A172 (cell line): Measurements from ENCODE around the gene DIAPH3. TPM values are rescaled to one million over a fixed set of nuclear protein-coding genes. Genes with fewer than 3 reads are reported as not detected.
"Not testable (repeated sequence)": the region's sequence is repeated elsewhere in the genome, so short reads cannot be mapped to it uniquely, and the experiment has no call there.

ENCODE experiments used
- DNase-seq: peaks from one replicate; pipeline ENCODE4 v3.0.0-alpha.2; 2015; ENCODE audit warnings: low spot score
- total RNA-seq: library from RNA; depleted of rRNA; stranded (reverse); fragments of >200 nt; shearing (Covaris generic); gene quantifications from 2 replicates; pipeline ENCODE4 v1.2.3, GENCODE V29; 2014

DIAPH3 gene
- total RNA-seq, 1 experiment from 2014 or later: 27.1 TPM

- no peak for DNase-seq
These were observed 69.2 kb downstream of the DIAPH3 start for GRCh38 chr13:60094385-60095088.

GRCh38 chr13:60093425-60094019 is 70.2 kb downstream of the DIAPH3 start:
- DNase-seq: no peak

- no peak for DNase-seq
These were observed 72.2 kb downstream of the DIAPH3 start for GRCh38 chr13:60091573-60091972.

GRCh38 chr13:60090574-60090973 is 73.2 kb downstream of the DIAPH3 start:
- no peak for DNase-seq

- DNase-seq: not testable (repeated sequence)
These were observed 79.9 kb downstream of the DIAPH3 start for GRCh38 chr13:60083780-60084179.

- DNase-seq: no peak
These were observed 82.9 kb downstream of the DIAPH3 start for GRCh38 chr13:60080850-60081249.

- DNase-seq: no peak
These were observed 85.5 kb downstream of the DIAPH3 start for GRCh38 chr13:60078226-60078625.

- DNase-seq: no peak
These were observed 87.9 kb downstream of the DIAPH3 start for GRCh38 chr13:60075850-60076249.

- no peak for DNase-seq
These were observed 89.3 kb downstream of the DIAPH3 start for GRCh38 chr13:60074397-60074796.

GRCh38 chr13:60066226-60066625 is 97.5 kb downstream of the DIAPH3 start:
- DNase-seq: no peak

GRCh38 chr13:60062502-60062901 is 101.2 kb downstream of the DIAPH3 start:
- DNase-seq: no peak

GRCh38 chr13:60061737-60062136 is 102.0 kb downstream of the DIAPH3 start:
- DNase-seq: no peak

GRCh38 chr13:60051754-60052285 is 111.9 kb downstream of the DIAPH3 start:
- DNase-seq: no peak

GRCh38 chr13:60048353-60048752 is 115.4 kb downstream of the DIAPH3 start:
- DNase-seq: not testable (repeated sequence)

GRCh38 chr13:60047918-60048317 is 115.8 kb downstream of the DIAPH3 start:
- DNase-seq: no peak

GRCh38 chr13:60044321-60044720 is 119.4 kb downstream of the DIAPH3 start:
- no peak for DNase-seq

- DNase-seq: no peak
These were observed 120.5 kb downstream of the DIAPH3 start for GRCh38 chr13:60043262-60043661.

- DNase-seq: not testable (repeated sequence)
These were observed 123.1 kb downstream of the DIAPH3 start for GRCh38 chr13:60040668-60041067.

- DNase-seq: no peak
These were observed 127.9 kb downstream of the DIAPH3 start for GRCh38 chr13:60035874-60036273.

- DNase-seq: no peak
These were observed 130.9 kb downstream of the DIAPH3 start for GRCh38 chr13:60032851-60033250.

- no peak for DNase-seq
These were observed 135.7 kb downstream of the DIAPH3 start for GRCh38 chr13:60028021-60028420.

GRCh38 chr13:60026286-60026685 is 137.4 kb downstream of the DIAPH3 start:
- DNase-seq: no peak

- no peak for DNase-seq
These were observed 143.4 kb downstream of the DIAPH3 start for GRCh38 chr13:60020288-60020687.
